ENCODE measurements around the gene CAMTA1. TPM values are rescaled to one million over a fixed set of nuclear protein-coding genes. Genes with fewer than 3 reads are reported as not detected.

CAMTA1 gene
- total RNA-seq, 1 experiment from 2014 or later: 60.0 TPM

DNA sequence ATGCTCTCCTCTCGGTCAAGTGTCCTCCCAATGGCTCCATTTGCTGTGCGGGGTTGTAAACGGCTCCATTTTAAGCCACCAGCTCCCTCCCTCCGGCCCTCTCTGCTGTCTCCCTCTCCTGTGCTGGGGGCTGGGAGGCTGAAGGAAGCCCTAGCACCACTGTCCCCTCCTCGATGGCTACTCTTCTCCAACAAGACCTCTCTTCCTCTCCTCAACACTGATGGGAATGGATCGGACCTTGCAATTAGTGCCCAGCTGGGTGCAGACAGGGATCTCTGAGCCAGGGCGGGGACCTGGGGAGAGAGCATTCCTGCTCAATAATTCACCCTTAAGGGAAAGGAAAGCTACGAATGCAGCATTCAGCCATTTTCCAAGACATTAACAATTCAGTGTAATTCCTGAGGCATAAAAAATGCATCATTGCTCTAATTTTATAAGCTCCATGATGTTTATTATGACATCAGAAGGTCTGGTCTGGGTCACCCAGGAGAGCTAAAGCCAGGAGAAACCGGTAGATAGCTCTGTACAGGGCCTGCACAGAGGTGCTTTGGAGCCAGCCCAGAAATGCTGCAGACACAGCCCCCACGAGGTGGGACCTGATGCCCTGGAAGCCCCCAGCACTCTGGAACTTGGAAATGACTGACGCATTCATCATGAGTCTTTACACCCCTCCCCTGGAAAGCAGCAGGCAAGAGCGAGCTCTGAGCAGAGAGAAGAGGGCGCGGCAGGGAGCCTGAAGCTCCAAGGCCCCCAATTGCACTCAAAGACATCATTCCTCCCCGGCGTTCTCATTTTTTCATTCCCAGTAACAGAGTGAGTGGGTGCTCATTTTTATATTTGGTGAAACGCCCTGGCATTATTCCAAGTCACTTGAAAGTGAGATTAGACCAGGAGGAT is 909.6 kb downstream of the CAMTA1 start:
- no peaks in the 10 kb centered on the region for H3K4me1 Mint-ChIP-seq (ENCODE audit: low read depth, unreplicated experiment)
- H3K4me3 ChIP-seq (ENCODE audit: low read depth, low read length): no peak overlapping the region
- ChIA-PET CTCF (interaction anchor here (0.7 kb wide), 1 partner anchor 26 kb away, joined by 3 read pairs; no protein-coding TSS in a partner anchor), POLR2A (interaction anchor here (1.1 kb wide), 1 partner anchor 9 kb away, joined by 3 read pairs; no protein-coding TSS in a partner anchor)
- no TSS peak for BruUV-seq (replicated peaks)
- H3K36me3 ChIP-seq (ENCODE audit: control insufficient read depth, insufficient read depth, low read length): no peaks in the 10 kb centered on the region
- no peaks in the 10 kb centered on the region for H3K27me3 ChIP-seq (replicated peaks; ENCODE audit: control insufficient read depth, insufficient read depth, low read length)
- TF ChIP-seq, protein P1, sequence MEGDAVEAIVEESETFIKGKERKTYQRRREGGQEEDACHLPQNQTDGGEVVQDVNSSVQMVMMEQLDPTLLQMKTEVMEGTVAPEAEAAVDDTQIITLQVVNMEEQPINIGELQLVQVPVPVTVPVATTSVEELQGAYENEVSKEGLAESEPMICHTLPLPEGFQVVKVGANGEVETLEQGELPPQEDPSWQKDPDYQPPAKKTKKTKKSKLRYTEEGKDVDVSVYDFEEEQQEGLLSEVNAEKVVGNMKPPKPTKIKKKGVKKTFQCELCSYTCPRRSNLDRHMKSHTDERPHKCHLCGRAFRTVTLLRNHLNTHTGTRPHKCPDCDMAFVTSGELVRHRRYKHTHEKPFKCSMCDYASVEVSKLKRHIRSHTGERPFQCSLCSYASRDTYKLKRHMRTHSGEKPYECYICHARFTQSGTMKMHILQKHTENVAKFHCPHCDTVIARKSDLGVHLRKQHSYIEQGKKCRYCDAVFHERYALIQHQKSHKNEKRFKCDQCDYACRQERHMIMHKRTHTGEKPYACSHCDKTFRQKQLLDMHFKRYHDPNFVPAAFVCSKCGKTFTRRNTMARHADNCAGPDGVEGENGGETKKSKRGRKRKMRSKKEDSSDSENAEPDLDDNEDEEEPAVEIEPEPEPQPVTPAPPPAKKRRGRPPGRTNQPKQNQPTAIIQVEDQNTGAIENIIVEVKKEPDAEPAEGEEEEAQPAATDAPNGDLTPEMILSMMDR (IDR thresholded peaks at IDR 0.05; ENCODE audit: insufficient read depth in 1 of 2, low read depth in 1 of 2, low read length in 1 of 2, severe bottlenecking in 1 of 2, unreplicated experiment in 1 of 2): no peak
- peaks cover 7% of the 10 kb centered on the region for H3K9me3 ChIP-seq
- peaks cover 3% of the 10 kb centered on the region for H3K27me3 Mint-ChIP-seq (ENCODE audit: insufficient read depth, unreplicated experiment)
- no peaks in the 10 kb centered on the region for H3K4me1 ChIP-seq
- no peaks in the 10 kb centered on the region for H3K36me3 Mint-ChIP-seq (ENCODE audit: insufficient read depth, unreplicated experiment)
- no peak overlapping the region for H3K4me3 Mint-ChIP-seq (ENCODE audit: unreplicated experiment)
- peaks cover 28% of the 10 kb centered on the region for H3K9me3 Mint-ChIP-seq (ENCODE audit: unreplicated experiment)
- intact Hi-C loops (cut with micrococcal nuclease; ENCODE audit: unreplicated experiment): no loop called here
- H3K27ac Mint-ChIP-seq (ENCODE audit: unreplicated experiment): no peak overlapping the region
- no peak for DNase-seq

DNA sequence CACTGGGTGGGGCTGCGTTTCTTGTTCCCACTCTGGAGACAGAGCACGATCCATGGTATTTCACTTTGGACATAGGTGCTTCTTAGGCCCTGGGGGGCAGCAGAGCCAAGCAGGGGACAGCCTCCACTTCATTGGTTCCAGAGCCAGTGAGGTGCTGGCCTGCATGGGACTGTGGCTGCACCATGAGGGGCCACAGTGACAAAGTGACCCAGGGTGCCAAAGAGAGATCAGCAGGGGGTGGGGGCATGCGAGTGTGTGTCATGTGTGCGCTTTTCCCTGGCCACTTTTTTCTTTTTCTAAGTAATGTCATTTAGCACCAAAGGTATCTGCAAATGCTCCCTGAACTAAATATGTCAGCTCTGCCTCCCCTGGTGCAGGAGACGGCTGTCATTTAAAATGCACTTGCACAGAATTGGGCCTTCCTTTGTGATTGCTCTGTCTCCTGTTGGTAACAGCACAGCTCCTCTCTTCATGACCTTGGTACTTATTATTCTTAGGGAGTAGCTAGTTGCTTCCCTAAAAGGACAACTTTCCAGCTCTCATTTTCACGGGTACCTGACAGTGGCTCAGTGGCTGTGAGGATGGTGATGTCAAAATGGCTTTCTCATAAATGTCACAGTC is 910.4 kb downstream of the CAMTA1 start:
- H3K4me3 ChIP-seq (ENCODE audit: low read depth, low read length): no peak overlapping the region
- no peaks in the 10 kb centered on the region for H3K27me3 ChIP-seq (replicated peaks; ENCODE audit: control insufficient read depth, insufficient read depth, low read length)
- H3K27ac Mint-ChIP-seq (ENCODE audit: unreplicated experiment): no peak overlapping the region
- no peaks in the 10 kb centered on the region for H3K4me1 Mint-ChIP-seq (ENCODE audit: low read depth, unreplicated experiment)
- peaks cover 28% of the 10 kb centered on the region for H3K9me3 Mint-ChIP-seq (ENCODE audit: unreplicated experiment)
- H3K4me3 Mint-ChIP-seq (ENCODE audit: unreplicated experiment): no peak overlapping the region
- TF ChIP-seq, protein P1 (IDR thresholded peaks at IDR 0.05; ENCODE audit: insufficient read depth in 1 of 2, low read depth in 1 of 2, low read length in 1 of 2, severe bottlenecking in 1 of 2, unreplicated experiment in 1 of 2): no peak
- DNase-seq: no peak
- no peaks in the 10 kb centered on the region for H3K36me3 Mint-ChIP-seq (ENCODE audit: insufficient read depth, unreplicated experiment)
- H3K36me3 ChIP-seq (ENCODE audit: control insufficient read depth, insufficient read depth, low read length): no peaks in the 10 kb centered on the region
- H3K27me3 Mint-ChIP-seq (ENCODE audit: insufficient read depth, unreplicated experiment): peaks cover 3% of the 10 kb centered on the region
- ChIA-PET CTCF (interaction anchor here (0.6 to 0.7 kb wide), 2 partner anchors 27 to 93 kb away, joined by 3 to 4 read pairs; no protein-coding TSS in a partner anchor), POLR2A (interaction anchor here (1.1 kb wide), 1 partner anchor 9 kb away, joined by 3 read pairs; no protein-coding TSS in a partner anchor)
- BruUV-seq (replicated peaks): no TSS peak
- H3K4me1 ChIP-seq: no peaks in the 10 kb centered on the region
- intact Hi-C loops (cut with micrococcal nuclease; ENCODE audit: unreplicated experiment): no loop called here
- peaks cover 7% of the 10 kb centered on the region for H3K9me3 ChIP-seq

DNA sequence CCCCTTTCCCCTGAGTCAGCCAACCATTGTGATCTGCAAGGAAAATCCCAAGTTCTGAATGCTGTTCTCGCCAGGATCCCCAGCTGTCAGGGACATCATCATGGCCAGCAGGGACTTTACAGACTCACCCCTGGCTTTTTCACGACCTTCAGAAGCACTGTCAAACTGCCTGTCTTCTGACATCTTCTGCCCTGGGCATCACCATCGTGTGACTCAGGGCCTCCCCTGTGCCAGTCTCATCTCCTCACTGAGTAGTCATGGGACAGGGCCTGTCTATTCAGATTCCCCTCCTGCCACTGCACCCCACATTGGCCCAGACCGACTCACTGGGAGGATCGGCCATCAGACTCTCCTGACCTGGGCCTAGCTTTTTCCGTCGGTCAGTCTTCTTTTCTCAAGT is 913.4 kb downstream of the CAMTA1 start:
- no peaks in the 10 kb centered on the region for H3K36me3 ChIP-seq (ENCODE audit: control insufficient read depth, insufficient read depth, low read length)
- ChIA-PET CTCF (no interaction called here), POLR2A (no interaction called here)
- no TSS peak for BruUV-seq (replicated peaks)
- Mint-ChIP-seq H3K4me3 (ENCODE audit: unreplicated experiment) (no peak overlapping the region), H3K9me3 (ENCODE audit: unreplicated experiment) (peaks cover 7% of the 10 kb centered on the region), H3K4me1 (ENCODE audit: low read depth, unreplicated experiment) (peaks cover 7% of the 10 kb centered on the region), H3K36me3 (ENCODE audit: insufficient read depth, unreplicated experiment) (peaks cover 4% of the 10 kb centered on the region), H3K27ac (ENCODE audit: unreplicated experiment) (no peak overlapping the region), H3K27me3 (ENCODE audit: insufficient read depth, unreplicated experiment) (peaks cover 3% of the 10 kb centered on the region)
- intact Hi-C loops (cut with micrococcal nuclease; ENCODE audit: unreplicated experiment): no loop called here
- TF ChIP-seq, protein P1 (IDR thresholded peaks at IDR 0.05; ENCODE audit: insufficient read depth in 1 of 2, low read depth in 1 of 2, low read length in 1 of 2, severe bottlenecking in 1 of 2, unreplicated experiment in 1 of 2): no peak
- H3K9me3 ChIP-seq: peaks cover 4% of the 10 kb centered on the region
- no peak for DNase-seq
- H3K4me3 ChIP-seq (ENCODE audit: low read depth, low read length): no peak overlapping the region
- H3K4me1 ChIP-seq: no peaks in the 10 kb centered on the region
- H3K27me3 ChIP-seq (replicated peaks; ENCODE audit: control insufficient read depth, insufficient read depth, low read length): no peaks in the 10 kb centered on the region
